Natural killer cell (primary cell): ENCODE measurements around the gene NIT2. TPM values are rescaled to one million over a fixed set of nuclear protein-coding genes. Genes with fewer than 3 reads are reported as not detected.

ENCODE experiments used
- ATAC-seq, 3 donors: fragments of 150-1000 bp in 2 of 3; fragments of 200-7000 bp in 1 of 3; cut with Tn5 transposase; 1 replicate in 1 of 3; 2 replicates in 2 of 3; pipeline ENCODE4 v1.10.0; 2021; ENCODE audit warnings: mild to moderate bottlenecking in 2 of 3, moderate library complexity in 2 of 3
- DNase-seq, 2 donors: peaks; one replicate each; pipeline versions ENCODE4 v3.0.0 to v3.0.0-alpha.2; 2013 to 2021; ENCODE audit warnings: mixed read lengths in 1 of 2
- H3K27ac ChIP-seq: one replicate; pipeline ENCODE4 v1.5.1; 2013; ENCODE audit warnings: mild to moderate bottlenecking, low read length
- H3K27me3 ChIP-seq: one replicate; pipeline ENCODE4 v1.6.1; 2013; ENCODE audit warnings: low read length; ENCODE audit not compliant: control insufficient read depth, insufficient read depth
- H3K36me3 ChIP-seq: one replicate; pipeline ENCODE4 v1.6.1; 2013; ENCODE audit warnings: low read length; ENCODE audit not compliant: control insufficient read depth, insufficient read depth
- H3K4me1 ChIP-seq: one replicate; pipeline ENCODE4 v1.6.1; 2013; ENCODE audit warnings: low read length; ENCODE audit not compliant: control insufficient read depth, insufficient read depth
- H3K4me3 ChIP-seq: one replicate; pipeline ENCODE4 v1.5.1; 2013; ENCODE audit warnings: low read length
- H3K9me3 ChIP-seq: one replicate; pipeline ENCODE4 v1.6.1; 2013; ENCODE audit warnings: low read length; ENCODE audit not compliant: control insufficient read depth, insufficient read depth
- H3K27ac Mint-ChIP-seq, 2 donors: one replicate each; pipeline ENCODE4 v1.8.0; 2022; ENCODE audit warnings: mild to moderate bottlenecking in 2 of 2, mixed read lengths in 2 of 2, moderate library complexity in 1 of 2
- H3K27me3 Mint-ChIP-seq, 2 donors: one replicate each; pipeline ENCODE4 v1.8.0; 2022; ENCODE audit warnings: low read depth in 2 of 2, mixed read lengths in 2 of 2
- H3K36me3 Mint-ChIP-seq: one replicate; pipeline ENCODE4 v1.8.0; 2022; ENCODE audit warnings: mixed read lengths
- H3K4me1 Mint-ChIP-seq, 2 donors: one replicate each; pipeline ENCODE4 v1.8.0; 2022; ENCODE audit warnings: mixed read lengths in 2 of 2
- H3K4me3 Mint-ChIP-seq: one replicate; pipeline ENCODE4 v1.8.0; 2022; ENCODE audit warnings: mild to moderate bottlenecking, moderate library complexity, mixed read lengths
- H3K9me3 Mint-ChIP-seq, 2 donors: one replicate each; pipeline ENCODE4 v1.8.0; 2022; ENCODE audit warnings: mixed read lengths in 2 of 2
- CTCF ChIP-seq: fragments of 200-600 bp; IDR thresholded peaks from one replicate; pipeline ENCODE4 v1.8.0; 2022; ENCODE audit warnings: antibody characterized with exemption
- WGBS: methylation state at CpG from one replicate; pipeline ENCODE4 v1.1.7; 2013; ENCODE audit warnings: missing lambda C conversion rate; ENCODE audit not compliant: insufficient coverage; 5-methylcytosine and 5-hydroxymethylcytosine counted together
- intact Hi-C: fragments of 100-400 bp; cut with micrococcal nuclease; formaldehyde crosslinking; loops from one replicate; pipeline ENCODE4 v1.14.2; 2022
- total RNA-seq, 4 donors: library from RNA; stranded (reverse); fragments of 120-200 nt in 1 of 4; gene quantifications; one replicate each; pipeline versions ENCODE4 v1.2.3 to v1.2.4, GENCODE V29; 2013 to 2022

The NIT2 gene
- total RNA-seq, 3 donors from 2014 or later (not counting 1 experiment from before 2014, with no cell fraction given) = 21.5 to 25.1 (median 24.1) TPM

GRCh38 chr3:100310355-100310965 is 24.1 kb upstream of the NIT2 start:
- no peak overlapping the region for H3K27ac ChIP-seq
- Mint-ChIP-seq H3K36me3 (no peaks in the 10 kb centered on the region), H3K9me3 (no peaks in the 10 kb centered on the region), H3K27ac (peak overlapping the region in 1 of 2 donors; percentile 29), H3K4me1 (no peaks in the 10 kb centered on the region), H3K4me3 (no peak overlapping the region), H3K27me3 (no peaks in the 10 kb centered on the region)
- H3K36me3 ChIP-seq = peaks cover 37% of the 10 kb centered on the region
- 100% methylated on average over 3 of the region's 3 CpGs for WGBS
- TF ChIP-seq CTCF = no peak
- intact Hi-C loops = no loop called here
- H3K27me3 ChIP-seq = no peaks in the 10 kb centered on the region
- no peaks in the 10 kb centered on the region for H3K4me1 ChIP-seq
- H3K4me3 ChIP-seq = no peak overlapping the region
- ATAC-seq (no peak), DNase-seq (no peak)
- no peaks in the 10 kb centered on the region for H3K9me3 ChIP-seq

- Histone ChIP-seq H3K27me3 (no peaks in the 10 kb centered on the region), H3K9me3 (no peaks in the 10 kb centered on the region), H3K27ac (no peak overlapping the region), H3K36me3 (peaks cover 33% of the 10 kb centered on the region), H3K4me3 (no peak overlapping the region), H3K4me1 (no peaks in the 10 kb centered on the region)
- no peak for ATAC-seq
- no CpG with 5 or more reads among the region's 2 CpGs for WGBS
- Mint-ChIP-seq H3K4me3 (no peak overlapping the region), H3K27ac (peak overlapping the region in 1 of 2 donors; percentile 29), H3K9me3 (no peaks in the 10 kb centered on the region), H3K36me3 (no peaks in the 10 kb centered on the region), H3K27me3 (no peaks in the 10 kb centered on the region), H3K4me1 (no peaks in the 10 kb centered on the region)
- TF ChIP-seq CTCF = no peak
- DNase-seq = no peak
- intact Hi-C loops = no loop called here
These were observed 23.5 kb upstream of the NIT2 start for GRCh38 chr3:100311011-100311410.

GRCh38 chr3:100316641-100317069 is 17.9 kb upstream of the NIT2 start:
- DNase-seq = peak in 1 of 2 donors; percentile 77
- H3K4me1 Mint-ChIP-seq = peaks cover 11 to 13% of the 10 kb centered on the region in 2 donors
- Histone ChIP-seq H3K4me3 (no peak overlapping the region), H3K27ac (no peak overlapping the region), H3K9me3 (no peaks in the 10 kb centered on the region), H3K4me1 (peaks cover 4% of the 10 kb centered on the region), H3K36me3 (peaks cover 20% of the 10 kb centered on the region), H3K27me3 (no peaks in the 10 kb centered on the region)
- peak overlapping the region; percentile 69 to 79 for H3K27ac Mint-ChIP-seq
- no peaks in the 10 kb centered on the region for H3K27me3 Mint-ChIP-seq
- ATAC-seq = peak; percentile 79 to 92 (median 92)
- TF ChIP-seq CTCF = peak; percentile 77
- H3K4me3 Mint-ChIP-seq = no peak overlapping the region
- intact Hi-C loops = loop anchor here (1.0 to 5.0 kb wide), 3 partner anchors 84 to 1066 kb away; no protein-coding TSS in a partner anchor
- WGBS = 25% methylated on average over 8 of the region's 8 CpGs
- no peaks in the 10 kb centered on the region for H3K9me3 Mint-ChIP-seq
- H3K36me3 Mint-ChIP-seq = no peaks in the 10 kb centered on the region
